CD1c-positive myeloid dendritic cell (primary cell): ENCODE results near the gene ENHO.

Experiments
- DNase-seq: peaks from one replicate; pipeline ENCODE4 v3.0.0-alpha.2; 2016; ENCODE audit errors: extremely low spot score

ENHO gene

DNA sequence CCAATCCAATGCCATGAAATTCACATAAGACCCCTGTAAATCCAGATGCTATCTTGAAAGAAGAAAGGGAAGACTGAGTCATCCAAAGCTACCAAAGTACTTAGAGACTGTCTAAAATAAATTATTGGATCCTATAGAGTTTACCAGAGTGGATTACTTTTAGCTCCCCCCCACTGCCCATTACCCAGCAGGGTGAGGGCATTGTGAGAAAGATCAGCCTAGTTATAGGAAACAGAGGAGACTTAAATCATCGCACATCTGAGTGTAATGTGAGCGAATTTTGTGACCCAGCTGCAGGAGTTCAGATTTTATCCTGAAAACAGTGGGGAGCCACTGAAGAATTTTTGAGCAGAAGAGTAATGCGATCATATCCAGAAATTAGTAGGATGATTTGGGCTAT, 1.6 kb upstream of the ENHO start:
- no peak for DNase-seq

DNA sequence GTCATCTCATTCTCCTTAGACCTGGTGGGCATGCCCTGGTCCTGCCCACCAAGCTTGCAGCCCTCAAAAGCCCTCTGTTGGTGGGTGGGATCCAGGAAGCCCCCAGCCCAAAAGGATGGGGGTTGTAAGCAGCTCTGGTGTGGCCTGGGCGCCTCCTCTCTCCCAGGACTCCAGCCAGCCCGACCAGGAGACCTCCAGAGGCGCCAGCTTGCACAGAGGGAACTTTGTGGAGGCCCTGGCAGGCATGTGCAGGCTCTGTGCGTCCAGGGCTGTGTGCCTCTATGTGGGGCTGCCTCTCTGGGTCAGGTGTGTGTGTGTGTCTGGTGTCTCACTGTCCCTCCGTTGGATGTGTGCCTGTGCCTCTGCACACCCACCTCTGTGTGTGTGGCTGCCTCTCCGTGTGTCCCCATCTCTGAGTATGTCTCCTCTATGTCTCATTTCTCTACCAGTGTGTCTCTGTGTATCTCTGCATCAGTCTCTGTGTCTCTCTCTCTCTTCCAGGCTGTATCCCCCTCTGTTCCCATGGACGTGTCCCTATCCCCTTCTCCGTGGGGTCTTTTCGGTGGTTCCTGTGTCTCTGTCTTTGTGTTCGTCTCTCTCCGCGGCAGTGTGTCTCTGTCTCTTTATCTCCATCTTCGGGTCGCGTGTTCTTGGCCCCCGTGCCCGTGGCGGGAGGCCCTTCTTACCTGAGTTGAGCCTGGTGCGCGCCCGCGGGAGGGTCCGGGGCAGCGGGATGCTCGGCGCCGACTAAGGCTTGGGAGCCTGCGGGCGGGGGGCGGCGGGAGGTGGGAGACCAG, 501 bp downstream of the ENHO start:
- DNase-seq: no peak

DNA sequence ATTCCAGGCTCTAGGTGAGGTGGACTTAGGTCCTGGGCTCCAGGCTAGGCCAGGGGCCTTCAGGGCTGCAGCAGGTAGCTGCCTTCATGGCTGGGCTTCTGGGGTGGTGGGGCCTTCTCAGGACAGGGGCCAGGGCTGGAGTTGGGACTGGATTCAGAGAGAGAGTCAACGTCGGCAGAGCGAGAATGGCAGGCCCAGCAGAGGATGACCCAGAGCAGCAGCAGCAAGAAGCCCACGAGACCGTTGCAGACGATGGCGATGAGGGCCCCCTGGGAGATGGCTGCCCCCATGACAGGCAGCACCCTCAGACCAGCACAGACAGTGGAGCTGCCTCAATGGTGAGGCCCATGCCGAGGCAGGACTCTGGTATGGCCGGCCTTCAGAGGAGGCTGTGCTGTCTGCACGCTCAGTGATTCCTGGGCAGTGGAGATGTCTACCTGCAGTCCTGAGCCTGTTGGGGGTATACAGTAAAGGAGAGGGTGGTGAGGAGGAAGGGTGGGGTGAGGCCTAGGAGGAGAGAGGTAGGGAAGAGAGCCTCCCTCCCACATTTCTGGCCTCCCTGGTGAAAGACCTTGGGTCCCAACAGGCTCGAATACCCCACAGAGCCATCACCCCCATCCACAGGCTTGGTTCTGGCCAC, 1.3 kb downstream of the ENHO start:
- DNase-seq: no peak

DNA sequence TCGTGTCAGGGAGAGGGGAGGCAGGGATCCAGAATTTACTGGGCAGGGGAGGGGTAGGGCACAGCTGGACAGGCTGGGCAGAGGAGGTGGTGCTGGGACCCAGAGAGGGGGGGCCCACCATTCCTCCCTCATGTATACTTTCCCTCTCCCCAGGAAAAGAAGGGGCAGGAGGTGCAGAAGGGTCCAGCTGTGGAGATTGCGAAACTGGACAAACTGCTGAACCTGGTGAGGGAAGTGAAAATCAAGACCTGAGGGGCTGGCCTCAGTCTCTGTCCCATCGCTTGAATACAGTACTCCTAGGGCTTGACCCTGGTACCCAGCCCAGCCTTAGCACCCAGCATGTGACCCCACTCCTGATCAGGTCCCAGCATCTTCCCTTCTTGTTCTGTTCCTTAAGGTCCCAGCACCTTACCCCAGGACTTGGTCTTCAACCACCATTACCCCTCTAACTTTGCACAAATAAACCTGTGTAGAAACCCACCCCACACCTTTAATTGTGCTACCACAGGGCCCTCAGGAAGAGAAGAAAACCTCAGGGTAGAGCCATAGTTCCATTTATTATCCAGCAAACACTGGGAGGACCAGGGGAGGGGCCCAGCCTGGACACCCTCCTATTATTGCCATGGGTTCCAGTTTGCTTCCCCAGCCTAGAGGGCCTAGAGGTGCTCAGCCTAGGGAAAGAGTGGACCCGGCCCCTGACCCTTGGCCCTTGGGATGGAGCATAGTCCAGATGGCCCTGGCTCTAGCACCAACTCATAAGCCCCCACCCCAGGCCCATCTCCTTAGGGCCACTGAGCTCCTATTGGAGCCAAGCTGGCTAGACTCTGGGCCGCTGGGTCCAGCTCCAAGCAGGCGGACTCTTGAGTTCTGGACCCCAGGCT, 2.0 kb downstream of the ENHO start:
- DNase-seq: no peak

DNA sequence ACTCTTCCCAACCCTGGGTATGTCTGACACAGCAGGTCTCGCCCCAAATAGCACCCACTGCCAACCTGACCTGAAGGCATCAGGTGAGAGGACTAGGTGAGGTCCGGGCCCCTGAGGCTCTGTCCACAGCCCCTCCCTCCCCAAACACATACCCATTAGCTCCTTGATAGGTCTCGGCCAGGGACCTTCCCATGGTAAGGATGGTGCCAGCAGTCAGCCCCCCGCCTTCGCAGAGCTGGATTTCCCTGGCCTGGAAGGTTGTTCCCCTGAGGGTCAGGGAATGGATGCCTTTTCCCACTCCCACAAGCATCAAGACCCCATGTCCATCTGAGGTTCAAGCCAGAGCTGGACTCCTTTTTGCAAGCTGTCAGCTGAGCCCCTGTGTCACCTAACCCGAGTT, 2.7 kb downstream of the ENHO start:
- no peak for DNase-seq

DNA sequence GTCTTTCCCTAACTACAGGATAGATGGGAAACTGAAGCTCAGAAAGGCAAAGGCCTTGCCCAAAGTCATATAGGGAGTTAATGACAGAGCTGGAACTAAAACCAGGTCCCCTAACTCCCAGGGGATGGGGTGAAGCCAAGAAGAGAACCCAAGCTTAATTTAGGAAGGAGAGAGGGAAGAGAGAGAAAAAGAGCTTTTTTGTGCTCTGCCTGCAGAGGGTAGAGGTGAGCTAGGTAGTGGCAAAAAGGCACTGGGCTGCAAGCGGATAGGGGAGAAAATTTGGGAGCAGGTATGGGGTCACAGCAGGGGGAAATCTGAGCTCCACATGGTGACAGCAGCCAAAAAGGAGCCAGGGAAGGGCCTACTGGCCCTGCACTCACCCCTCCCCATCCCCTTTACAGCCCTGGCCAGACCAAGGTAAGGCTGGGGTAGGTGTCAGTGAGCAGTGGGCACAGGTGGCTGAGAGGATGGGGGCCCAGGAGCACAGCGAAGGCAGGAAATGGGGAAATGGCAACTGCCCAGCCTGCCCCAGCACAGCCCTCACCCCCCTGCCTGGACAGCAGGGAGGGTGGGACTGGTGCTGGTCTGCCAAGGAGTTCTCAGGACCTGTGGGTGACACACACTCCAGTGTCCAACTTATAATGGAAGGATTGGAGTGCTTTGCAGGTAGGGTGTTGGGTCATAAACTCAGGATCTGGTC, 3.3 kb downstream of the ENHO start:
- DNase-seq: no peak

DNA sequence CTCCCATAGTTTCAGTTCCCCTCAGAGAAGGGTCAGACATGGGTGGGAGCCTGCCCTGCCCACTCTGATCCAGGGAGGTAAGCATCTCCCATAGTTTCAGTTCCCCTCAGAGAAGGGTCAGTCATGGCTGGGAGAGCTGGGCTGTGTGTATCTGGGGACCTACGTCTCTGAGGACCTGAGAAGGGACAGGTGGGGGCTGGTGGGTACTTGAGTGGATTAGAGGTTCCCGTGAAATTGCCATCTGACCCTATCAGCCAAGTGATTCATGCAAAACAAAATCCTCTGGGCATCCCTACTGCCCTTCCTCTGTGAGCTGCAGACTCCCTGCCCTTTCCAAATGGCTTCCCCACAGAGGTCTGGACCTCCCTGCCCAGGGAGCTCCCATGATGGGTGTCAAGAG, 3.9 kb downstream of the ENHO start:
- peak; percentile 69 for DNase-seq

DNA sequence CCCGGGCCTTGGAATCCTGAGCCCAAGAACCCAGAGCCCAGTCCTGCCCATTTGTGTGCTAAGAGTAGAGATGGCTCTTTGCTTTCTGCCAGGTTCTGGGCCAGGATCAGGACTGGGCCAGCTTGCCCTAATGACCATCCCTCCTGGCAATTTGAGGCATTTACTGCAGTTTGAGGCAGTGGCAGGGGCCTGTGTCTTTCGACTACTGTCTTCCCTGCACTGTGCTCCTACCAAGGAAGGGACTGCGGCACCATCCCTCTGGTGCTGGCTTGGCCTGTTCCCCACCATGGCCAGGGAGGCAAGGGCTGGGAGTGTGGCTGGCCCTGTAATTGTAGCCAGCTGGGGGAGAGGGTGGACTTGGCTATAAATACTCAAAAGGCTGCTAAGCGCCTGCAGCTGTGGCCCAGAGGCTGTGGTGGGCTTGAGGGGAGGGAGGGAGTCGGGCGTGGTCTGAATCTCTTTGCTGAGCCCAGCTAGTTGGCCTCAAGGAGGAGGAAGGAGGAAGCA, 4.6 kb downstream of the ENHO start:
- no peak for DNase-seq

DNA sequence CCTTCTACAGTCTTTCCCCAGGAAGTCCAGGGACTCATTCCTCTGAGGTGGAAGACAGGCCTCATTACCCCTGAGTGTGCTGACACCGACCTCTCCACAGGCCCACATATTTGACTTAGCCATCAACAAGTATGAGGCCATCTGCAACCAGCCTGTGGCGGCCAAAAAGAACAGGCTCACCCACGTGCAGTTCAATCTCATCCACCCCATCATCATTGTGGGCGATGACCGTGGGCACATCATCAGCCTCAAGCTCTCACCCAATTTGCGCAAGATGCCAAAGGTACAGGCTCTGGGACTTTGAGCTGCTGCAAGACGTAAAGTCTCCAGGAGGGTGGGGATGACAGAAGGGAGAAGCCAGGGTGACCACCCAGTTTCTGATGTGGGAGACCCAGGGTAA, 5.6 kb downstream of the ENHO start:
- no peak for DNase-seq

DNA sequence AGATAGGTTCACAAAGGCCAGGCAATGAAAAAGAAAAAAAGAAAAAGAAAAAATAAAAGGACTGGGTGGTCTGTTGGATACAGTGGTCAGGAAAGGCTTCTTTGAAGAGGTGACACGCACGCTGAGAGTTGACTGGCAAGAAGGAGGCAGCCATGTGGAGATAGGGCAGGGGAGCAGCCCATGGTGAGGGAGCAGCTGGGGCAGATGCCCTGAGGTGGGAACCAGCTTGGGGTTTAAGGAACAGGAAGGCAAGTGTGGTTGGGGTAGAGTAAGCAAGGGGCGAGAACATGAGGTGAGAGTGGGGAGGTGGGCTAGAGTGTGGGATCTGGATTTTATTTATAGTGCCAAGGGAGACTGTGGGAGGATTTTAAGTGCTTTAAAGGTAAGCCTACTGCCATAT, 6.8 kb downstream of the ENHO start:
- no peak for DNase-seq

DNA sequence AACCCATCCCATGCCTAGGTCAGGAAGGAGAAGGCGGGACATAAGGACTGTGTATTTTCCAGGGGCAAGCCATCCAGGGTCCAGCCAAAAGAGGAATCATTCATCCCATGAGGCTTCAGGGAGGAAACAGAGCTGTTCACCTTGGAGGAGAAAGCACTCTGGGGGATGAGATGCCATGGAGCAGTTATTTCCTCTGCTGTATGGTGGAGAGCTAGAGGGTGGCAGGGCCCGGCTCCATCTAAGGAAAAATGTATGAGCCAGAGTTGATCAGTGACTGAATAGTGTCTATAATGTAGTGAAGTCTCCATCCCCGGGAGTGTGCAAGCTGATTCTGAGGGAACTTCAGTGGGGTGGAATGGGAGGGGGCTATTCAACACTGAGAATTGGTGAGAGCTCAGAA, 8.0 kb downstream of the ENHO start:
- no peak for DNase-seq

DNA sequence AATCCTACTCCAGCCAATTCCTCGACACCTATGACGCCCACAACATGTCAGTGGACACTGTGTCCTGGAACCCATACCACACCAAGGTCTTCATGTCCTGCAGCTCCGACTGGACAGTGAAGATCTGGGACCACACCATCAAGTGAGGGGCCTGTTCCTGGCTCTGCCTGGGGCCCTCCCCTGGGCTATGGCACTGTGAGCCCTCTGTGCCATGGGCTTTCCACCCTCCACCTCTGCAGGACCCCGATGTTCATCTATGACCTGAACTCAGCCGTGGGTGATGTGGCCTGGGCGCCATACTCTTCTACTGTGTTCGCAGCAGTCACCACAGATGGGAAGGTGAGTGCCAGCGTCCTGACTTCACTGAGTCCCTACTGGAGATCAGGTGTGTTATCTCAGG, 8.4 kb downstream of the ENHO start:
- no peak for DNase-seq

DNA sequence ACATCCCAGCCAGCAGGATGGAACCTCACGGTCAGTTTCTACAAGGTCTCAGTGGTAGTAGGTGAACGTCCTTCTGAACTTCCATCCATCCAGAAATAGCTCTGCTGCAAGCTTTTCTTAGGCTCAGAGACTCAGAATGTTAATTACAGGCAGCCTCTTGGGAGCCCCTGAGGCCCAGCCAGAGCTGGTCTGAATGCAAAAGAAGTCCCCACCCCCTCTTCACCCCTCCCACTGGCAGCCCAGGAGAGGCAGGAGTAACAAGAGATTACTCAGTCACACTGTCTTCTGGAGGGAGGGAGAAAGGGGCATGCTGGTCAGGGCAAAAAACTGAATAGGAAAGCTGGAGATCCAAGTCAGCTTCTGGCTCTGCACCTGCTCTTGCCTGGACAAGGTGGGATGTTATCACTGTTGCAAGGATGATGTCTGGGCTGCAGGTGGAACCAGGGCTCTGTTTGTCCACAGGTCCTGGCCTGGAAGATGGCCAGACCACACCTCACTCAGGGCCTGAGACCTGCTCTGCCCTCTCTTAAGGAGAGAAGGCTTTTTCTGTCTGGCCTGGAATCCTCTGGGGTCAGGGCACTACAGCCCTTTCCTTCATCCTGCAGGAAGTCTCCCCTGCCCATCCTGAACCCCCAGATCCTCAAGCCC, 9.1 kb downstream of the ENHO start:
- DNase-seq: no peak

DNA sequence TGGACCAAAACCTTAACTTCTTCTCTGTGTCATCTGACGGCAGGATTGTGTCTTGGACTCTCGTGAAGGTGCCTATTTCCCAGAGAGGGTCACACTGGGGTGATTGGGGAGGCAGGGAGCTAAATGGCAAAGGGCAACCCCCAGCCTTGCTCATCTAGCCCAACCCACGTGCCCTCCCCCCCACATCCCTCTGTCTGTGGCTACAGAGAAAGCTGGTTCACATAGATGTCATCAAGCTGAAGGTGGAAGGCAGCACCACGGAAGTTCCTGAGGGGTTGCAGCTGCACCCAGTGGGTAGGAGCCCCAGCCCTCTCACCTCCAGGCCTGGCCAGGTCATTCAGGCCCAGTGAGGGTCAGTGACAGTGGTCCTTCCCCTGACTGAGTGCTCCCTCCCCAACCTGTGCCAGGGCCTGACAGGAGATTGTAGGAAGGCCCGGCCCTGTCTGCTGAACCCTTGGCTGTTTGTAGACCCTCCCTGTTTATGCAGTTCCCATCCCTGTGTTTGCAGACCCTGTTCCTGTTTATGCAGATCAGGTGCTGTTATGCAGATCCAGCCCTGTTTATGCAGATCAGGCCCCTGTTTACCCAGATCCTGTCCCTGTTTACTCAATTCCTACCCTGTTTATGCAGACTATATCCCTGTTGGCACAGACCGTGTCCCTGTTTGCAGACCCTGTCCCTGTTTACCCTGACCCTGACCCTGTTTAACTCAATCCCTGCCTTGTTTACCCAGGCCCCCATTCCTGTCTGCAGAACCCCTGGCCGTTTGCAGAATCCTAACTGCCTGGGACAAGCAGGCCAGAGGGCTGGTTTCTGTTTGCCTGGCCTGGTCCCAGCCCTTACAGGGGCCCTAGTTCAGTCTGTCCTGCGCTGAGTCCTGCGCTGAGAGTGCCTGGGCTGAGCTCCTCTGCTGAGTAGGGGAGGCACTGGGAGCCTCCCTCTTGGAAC, 10.4 kb downstream of the ENHO start:
- no peak for DNase-seq

DNA sequence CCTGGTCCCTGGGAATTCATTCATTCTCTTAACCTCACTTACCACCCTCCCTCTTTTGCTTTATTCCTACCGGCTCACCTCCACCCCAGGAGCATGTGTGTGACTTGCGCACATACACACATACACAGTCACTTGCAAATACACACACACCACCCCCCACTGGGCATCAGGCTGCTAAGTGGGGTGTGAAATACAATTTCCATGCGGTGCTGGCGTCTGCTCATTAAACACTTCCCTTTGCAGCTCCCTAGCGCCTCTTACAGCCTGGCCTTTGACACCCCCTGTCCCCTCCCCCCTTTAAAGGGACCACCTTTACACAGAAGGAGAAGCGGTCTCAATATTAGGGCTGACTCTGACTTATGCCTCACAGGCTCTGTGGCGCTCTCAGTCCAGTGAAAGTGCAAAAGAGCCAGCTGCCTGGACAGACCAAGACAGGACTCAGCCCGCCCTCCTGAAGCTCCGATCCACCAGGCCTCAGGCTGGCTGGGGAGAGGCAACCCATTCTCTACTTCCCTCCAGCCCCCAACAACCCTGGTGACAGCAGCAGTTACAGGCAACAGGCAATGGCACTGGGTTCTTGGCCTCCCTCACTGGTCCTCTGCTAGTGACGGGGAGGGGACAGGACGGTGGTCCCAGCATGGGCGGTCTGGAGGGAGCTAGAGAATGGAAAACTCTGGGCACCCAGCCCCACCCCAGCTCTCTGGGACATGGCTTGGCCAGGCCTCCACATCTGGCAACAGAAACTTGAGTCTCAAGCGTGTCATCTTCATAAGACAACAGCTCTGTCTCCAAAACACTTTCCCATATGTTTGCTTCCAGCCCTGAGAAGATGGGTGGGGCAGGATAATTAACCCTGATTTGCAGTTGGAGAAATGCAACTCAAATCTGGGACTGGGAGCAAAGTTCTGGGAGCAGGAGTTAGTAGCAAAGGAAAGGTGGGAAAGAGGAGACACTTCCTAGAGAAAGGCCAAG, 12.0 kb downstream of the ENHO start:
- DNase-seq: no peak

DNA sequence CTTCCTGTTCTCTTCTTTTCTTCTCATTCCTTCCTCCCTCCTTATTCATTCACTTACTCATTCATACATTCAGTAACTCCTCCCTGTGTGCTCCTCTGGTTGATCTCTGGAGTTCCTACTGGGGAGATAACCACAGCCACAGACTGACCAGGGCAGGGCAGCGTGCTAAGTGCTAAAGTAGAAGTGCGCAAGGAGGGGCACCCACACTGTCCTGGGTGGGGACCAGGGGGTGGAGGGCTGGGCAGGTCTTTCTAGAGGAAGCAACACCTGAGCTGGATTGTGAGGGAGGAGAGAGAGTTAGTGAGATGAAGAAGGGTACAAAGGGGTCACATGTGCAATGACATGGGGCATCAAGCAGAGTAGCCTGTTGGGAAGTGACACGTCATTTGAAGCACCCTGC, 13.8 kb downstream of the ENHO start:
- DNase-seq: no peak

DNA sequence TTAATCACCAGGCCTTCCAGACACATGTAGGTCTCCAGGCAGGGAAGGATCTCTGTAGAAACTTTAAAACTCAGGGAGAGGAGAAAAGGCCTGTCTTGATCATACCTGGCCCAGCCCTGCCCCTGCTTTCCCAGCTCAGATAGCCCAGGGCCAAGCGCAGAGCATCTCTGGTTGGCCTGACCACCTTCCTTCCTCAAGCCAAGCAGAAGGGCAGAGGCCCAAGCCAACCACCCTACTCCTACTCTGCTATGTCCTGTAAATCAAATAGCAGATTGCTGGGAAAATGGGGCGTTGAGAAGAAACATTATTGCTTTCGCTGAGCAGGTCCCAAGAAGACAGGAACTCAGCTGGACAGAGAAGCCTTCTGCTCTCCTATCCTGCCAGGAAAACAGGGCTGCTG, 14.3 kb downstream of the ENHO start:
- DNase-seq: no peak

DNA sequence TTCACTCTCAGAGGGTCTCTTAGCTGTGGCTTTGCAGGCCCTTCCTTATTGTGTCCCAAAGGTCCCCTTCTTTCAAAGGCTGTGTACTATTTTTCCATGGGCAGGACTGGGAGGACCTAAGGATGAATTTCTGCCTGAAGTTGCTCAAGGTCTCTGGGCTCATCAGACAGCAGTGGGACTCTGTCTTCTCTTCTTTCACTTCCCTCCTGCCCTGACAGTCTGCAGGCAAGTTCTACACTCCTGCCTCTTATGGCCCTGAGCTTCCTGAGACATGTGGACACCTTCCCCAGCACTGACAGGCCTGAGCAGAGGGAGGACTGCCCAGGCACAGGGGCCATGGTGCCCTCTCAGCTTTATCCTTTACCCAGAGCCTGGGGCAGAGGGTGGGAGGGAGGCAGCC, 14.8 kb downstream of the ENHO start:
- no peak for DNase-seq

DNA sequence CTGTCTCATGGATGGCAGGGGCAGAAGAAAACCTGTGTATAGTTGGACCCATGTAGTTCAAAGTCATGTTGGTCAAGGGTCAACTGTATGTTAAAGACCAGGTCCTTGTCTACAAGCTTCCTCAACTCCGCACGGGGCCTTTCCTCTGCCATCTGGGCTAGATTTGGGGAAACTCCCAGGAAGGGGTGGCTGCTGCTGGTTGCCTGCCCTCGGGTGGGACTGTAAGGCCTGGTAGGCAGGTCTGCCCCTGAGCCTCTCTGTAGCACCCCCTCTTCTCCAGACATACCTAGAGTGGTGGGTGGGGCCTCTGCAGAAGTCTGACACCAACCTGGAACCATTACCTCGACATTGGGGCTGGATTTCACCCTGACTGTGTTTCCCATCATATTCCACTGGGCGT, 15.2 kb downstream of the ENHO start:
- DNase-seq: no peak
